HCT116 (cell line): ENCODE data around the gene DPP10.
"Not testable (repeated sequence)": the region's sequence is repeated elsewhere in the genome, so short reads cannot be mapped to it uniquely, and the experiment has no call there.

Experiments used
- EZH2 ChIP-seq: fragments of 200-600 bp; sonication (generic); IDR thresholded peaks from 2 replicates; pipeline ENCODE4 v1.6.1; 2017; ENCODE audit warnings: antibody characterized with exemption, mixed run types
- EZH2phosphoT487 ChIP-seq: fragments of 200-600 bp; IDR thresholded peaks from 2 replicates; pipeline ENCODE4 v1.6.1; 2018; ENCODE audit warnings: antibody characterized with exemption, borderline replicate concordance
- POLR2A ChIP-seq: IDR thresholded peaks from 2 replicates; pipeline ENCODE4 v1.7.0; 2011; ENCODE audit warnings: borderline replicate concordance; ENCODE audit not compliant: insufficient read depth, insufficient read length; ENCODE audit errors: extremely low read depth
- SIN3A ChIP-seq: IDR thresholded peaks from 2 replicates; pipeline ENCODE4 v1.6.1; 2012; ENCODE audit warnings: low read depth
- ZFX ChIP-seq: fragments of 450-650 bp; IDR thresholded peaks from 2 replicates; pipeline ENCODE4 v1.6.1; 2017
- TF ChIP-seq, protein P1 (sequence below), 3 experiments: fragments of 200-600 bp in 1 of 3; sonication (generic) in 1 of 3; IDR thresholded peaks in 2 of 3; conservative IDR thresholded peaks in 1 of 3; 2 replicates each; pipeline ENCODE4 v1.5.1; 2012 to 2017; ENCODE audit warnings: low read depth in 2 of 3, low read length in 2 of 3, antibody characterized with exemption in 1 of 3, borderline replicate concordance in 1 of 3, control low read depth in 1 of 3, mild to moderate bottlenecking in 1 of 3, mixed read lengths in 1 of 3, mixed run types in 1 of 3, moderate library complexity in 1 of 3; ENCODE audit not compliant: insufficient read depth in 1 of 3

DNA sequence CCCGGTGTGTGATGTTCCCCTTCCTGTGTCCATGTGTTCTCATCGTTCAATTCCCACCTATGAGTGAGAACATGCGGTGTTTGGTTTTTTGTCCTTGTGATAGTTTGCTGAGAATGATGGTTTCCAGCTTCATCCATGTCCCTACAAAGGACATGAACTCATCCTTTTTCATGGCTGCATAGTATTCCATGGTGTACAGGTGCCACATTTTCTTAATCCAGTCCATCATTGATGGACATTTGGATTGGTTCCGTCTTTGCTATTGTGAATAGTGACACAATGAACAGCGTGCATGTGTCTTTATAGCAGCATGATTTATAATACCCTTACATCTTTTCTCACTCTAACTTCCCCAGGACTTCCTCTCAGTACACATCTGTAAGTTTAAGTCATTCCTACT lies 35.1 kb upstream of the DPP10 start:
- not testable (repeated sequence) for TF ChIP-seq ZFX, SIN3A, POLR2A, EZH2phosphoT487, EZH2
- TF ChIP-seq, protein P1, sequence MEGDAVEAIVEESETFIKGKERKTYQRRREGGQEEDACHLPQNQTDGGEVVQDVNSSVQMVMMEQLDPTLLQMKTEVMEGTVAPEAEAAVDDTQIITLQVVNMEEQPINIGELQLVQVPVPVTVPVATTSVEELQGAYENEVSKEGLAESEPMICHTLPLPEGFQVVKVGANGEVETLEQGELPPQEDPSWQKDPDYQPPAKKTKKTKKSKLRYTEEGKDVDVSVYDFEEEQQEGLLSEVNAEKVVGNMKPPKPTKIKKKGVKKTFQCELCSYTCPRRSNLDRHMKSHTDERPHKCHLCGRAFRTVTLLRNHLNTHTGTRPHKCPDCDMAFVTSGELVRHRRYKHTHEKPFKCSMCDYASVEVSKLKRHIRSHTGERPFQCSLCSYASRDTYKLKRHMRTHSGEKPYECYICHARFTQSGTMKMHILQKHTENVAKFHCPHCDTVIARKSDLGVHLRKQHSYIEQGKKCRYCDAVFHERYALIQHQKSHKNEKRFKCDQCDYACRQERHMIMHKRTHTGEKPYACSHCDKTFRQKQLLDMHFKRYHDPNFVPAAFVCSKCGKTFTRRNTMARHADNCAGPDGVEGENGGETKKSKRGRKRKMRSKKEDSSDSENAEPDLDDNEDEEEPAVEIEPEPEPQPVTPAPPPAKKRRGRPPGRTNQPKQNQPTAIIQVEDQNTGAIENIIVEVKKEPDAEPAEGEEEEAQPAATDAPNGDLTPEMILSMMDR (IDR thresholded peaks at IDR 0.05 in 2 of 3, conservative IDR thresholded peaks at IDR 0.05 in 1 of 3; ENCODE audit: borderline replicate concordance in 1 of 3, insufficient read depth in 1 of 3, low read depth in 2 of 3, low read length in 2 of 3) = not testable (repeated sequence)
